HG02610 (cell line): ENCODE measurements around the gene CCDC61.

Experiments used
- ATAC-seq: cut with Tn5 transposase; IDR thresholded peaks from one replicate; pipeline ENCODE4 v1.9.1; 2021; ENCODE audit warnings: mild to moderate bottlenecking, moderate library complexity; ENCODE audit not compliant: unreplicated experiment

Gene CCDC61

GRCh38 chr19:46035986-46036743, 40.9 kb downstream of the CCDC61 start:
- ATAC-seq, result no peak

DNA sequence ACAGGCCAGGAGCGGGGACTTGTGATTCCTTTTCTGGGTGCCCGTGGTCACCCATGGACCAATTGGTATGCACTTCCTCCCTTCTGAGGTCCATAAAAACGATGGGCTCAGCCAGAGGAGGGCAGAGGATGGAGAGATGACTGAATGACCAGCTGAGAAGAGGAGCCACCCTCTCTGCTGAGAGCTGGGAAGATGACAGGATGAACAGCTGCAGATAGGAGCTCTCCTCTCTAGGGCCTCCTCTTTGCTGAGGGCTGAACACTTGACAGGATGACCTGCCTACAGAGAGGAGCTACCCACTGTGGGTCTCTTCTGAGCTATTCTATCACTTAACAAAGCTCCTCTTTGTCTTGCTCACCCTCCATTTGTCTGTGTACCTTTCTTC, 41.5 kb downstream of the CCDC61 start:
- no peak for ATAC-seq

DNA sequence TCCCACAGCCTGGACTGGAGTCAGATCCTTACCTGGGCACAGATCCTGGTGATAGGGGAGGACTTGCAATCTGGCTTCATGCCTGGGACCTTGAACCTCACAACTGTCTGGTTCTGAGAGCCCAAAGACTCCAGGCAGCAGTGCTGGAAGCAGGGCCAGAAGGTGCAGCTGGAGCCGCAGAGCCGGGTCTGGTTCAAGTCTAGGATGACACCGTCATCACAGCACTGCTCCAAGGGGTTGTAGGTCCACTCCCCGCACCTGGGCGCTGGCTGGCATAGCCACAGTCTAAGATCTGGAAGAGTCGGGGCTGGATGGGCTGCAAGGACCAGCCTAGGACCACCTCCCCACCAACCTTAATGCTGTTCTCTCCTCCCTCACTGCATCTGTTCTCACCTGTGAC, 44.9 kb downstream of the CCDC61 start:
- ATAC-seq, result no peak

DNA sequence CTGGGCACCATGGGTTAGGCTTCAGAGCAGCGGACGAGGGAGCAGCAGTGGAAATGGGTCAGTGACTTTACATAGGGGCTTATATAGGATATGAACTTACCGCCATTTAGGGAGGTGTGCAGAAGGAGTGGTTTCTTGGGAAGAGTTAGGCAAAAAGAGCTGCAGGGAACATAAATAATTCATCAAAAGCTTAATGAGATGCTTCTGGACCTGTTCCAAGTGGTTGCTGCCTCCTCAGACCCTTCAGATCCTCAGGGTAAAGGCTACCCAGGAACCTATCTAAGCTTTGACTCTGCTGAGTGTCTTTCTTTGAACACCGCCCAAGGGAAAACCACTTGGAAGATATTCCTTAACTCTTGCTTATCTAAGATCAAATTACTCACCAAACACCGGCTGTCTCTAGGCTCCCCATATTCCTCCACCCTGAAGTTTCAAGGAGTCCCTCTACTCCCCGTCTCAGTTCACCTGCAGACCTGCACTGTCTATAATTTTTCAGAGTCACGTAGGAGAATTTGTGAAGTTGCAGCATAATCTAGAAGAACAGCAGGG, 45.8 kb downstream of the CCDC61 start, which contains the start of gene IGFL4:
Gene IGFL4, minus strand, starts transcription at position 51 of the 549 bp plus-strand sequence. Its CDS starts 40 bp downstream, at position 11.
- ATAC-seq, result no peak

DNA sequence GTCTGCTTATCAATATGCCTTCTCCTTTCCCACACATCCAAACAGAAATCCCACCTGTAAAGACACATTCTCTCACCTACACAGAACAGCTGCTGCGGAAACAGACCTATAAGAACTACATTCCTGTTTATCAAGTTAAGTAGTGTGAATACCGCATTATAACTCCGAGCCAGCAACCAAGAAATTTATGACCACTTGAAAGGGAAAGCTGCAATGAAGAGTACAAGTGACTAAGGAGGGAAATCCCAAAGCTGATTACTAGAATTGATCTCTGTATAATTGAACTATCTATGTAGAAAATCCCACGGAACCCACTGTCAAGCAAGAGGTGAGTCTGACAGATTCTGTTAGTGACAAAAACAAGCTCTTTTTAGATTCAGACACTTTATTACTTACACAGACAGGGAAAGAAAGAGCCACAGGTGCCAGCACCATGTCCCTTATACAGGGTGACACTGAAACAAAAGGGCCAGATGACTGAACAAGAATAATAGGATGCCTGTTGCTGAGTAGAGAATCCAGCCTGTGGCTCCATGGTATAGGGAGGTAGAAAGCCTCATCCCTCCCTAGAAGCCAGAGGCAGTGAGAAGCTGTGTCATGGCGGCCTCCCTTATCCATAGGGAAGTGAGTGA, 47.1 kb downstream of the CCDC61 start:
- no peak for ATAC-seq

DNA sequence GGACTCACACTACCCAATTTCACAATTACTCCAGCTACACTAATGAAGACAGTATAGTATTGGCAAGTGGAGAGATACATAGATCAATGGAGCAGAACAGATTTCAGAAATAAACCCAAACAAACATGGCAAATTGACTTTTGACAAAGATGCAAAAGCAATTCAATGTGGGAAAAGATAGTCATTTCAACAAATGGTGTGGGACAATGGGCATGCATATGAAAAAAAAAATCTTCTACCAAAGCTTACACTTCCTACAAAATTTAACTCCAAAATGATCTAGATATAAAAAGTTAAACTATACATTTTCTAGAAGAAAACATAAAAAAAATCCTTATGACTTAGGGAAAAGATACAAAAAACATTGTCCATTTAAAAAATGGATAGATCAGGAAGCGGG, 48.3 kb downstream of the CCDC61 start:
- ATAC-seq, result no peak

- ATAC-seq, result no peak
These were observed 54.3 kb downstream of the CCDC61 start for GRCh38 chr19:46049597-46049996.

- no peak for ATAC-seq
These were observed 57.6 kb downstream of the CCDC61 start for GRCh38 chr19:46052896-46053295.

DNA sequence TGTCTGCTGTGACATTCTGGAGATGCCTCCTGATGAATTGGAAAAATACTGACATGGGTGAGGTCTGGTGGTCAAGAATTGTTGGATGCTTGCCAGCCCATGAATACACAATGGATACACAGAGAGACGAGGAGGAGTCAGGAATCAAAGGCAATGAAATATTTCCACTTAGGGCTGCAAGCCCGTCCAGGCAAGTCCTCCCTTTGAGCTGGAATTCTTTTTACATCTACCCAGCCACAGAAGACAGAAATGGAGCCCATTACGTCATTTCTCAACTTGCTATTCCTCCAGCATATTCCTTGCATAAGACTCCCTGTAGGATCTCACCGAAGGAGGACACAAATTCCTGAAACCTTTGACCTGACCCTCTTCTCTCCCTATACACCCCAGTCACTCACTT, 61.3 kb downstream of the CCDC61 start:
- no peak for ATAC-seq

DNA sequence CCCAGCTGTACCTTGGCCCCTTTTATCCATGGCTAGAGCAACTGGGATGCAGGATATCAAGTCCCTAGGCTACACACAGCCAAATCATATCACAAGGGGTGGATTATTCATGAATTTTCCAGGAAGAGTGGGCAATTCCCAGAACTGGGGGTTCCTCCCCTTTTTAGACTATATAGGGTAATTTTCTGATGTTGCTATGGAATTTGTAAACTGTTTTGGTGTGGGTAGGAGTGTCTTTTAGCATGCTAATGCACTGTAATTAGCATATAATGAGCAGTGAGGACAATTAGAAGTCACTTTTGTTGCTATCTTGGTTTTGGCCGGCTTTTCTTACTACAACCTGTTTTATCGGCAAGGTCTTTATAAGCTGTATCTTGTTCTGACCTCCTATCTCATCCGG, 63.5 kb downstream of the CCDC61 start:
- ATAC-seq, result no peak

DNA sequence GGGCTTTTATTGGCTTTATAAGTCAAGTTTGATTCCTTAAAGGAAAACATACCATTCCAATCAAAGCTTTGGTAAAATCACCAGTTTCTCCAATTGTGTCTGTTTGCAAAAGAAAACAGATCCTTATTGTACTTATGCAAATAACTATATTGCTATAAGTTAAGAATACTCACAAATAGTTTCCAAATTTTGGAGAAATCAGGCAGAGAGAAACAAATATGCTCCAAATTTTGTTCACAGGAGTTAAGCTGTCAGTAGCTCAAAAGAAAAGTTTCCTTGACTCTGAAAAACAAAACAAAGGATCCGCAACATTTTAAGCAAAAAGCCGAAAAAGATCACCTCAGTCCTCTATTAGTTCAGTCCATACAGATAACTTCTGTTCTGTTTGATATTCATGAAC, 64.7 kb downstream of the CCDC61 start:
- no peak for ATAC-seq

DNA sequence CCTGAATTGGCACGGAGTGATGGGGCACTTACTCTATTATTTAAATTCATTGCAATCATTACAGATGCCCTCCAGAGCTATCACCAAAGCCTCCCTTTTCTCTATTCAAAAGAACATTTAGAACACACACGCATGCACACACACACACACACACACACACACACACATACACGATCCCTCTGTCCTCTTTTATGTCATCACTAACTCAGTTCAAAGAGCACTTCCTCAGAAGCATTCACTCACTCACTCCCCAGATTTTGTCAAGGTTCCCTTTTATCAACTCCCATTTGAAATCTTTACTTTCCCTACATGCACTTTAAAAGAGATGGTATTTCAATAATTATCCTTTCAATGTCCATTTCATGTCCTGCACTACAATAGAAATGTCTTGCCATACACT, 67.9 kb downstream of the CCDC61 start:
- no peak for ATAC-seq

DNA sequence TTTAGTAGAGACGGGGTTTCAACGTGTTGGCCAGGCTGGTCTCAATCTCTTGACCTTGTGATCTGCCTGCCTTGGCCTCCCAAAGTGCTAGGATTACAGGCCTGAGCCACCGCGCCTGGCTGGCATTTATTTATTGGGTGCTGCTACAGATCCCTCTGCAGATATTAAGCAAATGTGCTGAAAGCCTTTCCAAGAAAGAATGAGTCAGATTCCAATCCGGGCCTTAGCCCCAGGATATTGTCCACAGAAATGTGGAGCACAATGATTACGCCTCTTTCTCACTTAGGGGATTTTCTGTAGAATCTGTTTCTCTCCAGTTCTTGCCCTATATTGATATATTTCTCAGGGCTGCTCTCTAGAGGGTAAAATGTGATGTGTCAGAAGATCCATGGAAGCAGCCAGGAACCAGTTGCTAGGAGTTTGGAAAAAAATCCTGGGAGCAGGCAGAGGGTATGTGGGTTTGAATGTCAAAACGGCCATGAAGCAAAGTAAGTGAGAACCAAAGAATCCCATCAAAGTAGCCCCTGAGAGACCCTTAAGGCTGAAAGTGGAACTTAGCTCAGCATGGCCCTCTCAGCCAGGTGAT, 70.3 kb downstream of the CCDC61 start:
- ATAC-seq, result no peak

DNA sequence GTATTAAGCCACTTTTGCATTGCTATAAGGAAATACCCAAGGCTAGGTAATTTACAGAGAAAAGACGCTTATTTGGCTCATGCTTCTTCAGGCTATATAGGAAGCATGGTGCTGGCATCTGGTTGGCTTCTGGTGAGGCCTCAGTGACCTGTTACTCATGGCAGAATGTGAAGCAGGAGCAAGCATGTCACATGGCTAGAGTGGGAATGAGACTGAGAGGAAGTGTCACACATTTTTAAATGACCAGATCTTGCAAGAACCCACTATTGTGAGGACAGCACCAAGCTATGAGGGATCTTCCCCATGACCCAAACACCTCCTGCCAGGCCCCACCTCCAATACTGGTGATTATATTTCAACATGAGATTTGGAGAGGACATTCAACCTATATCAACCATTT, 71.2 kb downstream of the CCDC61 start:
- no peak for ATAC-seq

DNA sequence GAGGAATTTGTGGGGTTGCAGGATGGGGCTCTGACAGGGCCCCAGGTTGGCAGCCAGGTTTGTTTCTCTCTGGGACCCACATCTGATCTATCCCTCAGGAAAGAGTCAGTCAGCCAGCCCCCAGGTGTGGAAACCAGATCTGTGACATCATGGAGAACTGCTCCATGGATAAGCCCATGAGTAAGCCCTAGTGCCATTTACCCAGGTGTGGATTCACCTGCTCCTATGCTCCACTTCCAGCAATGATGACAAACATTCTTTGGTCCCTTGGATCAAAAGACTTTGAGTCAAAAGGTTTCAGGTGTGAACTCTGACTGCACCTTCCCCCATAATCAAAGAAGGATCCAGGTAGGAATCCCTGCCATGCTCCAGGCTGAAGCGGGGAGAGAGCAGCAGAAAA, 72.4 kb downstream of the CCDC61 start:
- ATAC-seq, result no peak
